K562 (cell line): ENCODE results near the gene CFAP157. TPM values are rescaled to one million over a fixed set of nuclear protein-coding genes. Genes with fewer than 3 reads are reported as not detected.
A peak's percentile ranks its signal among the peaks of the same experiment; 100 is the strongest.

ENCODE experiments used
- ATAC-seq: fragments of 200-7000 bp; cut with Tn5 transposase; 3 replicates; pipeline ENCODE4 v1.9.1; 2020; ENCODE audit warnings: moderate library complexity
- BruUV-seq: library from RNA; stranded (reverse); fragments of 400-500 nt; replicated peaks from 2 replicates; lab custom pipeline; 2021; lab: Mats Ljungman, UMichigan
- CTCF ChIA-PET: fragments of 300-600 bp; formaldehyde crosslinking; extraction: SDS; loops from one replicate; lab custom pipeline; 2021; ENCODE audit warnings: low intra/inter-chr PET ratio; lab: Yijun Ruan, JAX
- POLR2A ChIA-PET: fragments of 300-600, 350-650 bp; sonication (Branson Sonifier 250); formaldehyde crosslinking; extraction: SDS; loops from one replicate; lab custom pipeline; 2021; ENCODE audit warnings: antibody characterized with exemption, inconsistent platforms; lab: Yijun Ruan, JAX
- DNase-seq, 4 experiments: peaks; one replicate each; pipeline versions ENCODE4 v3.0.0 to v3.0.0-alpha.2; 2011 to 2018; ENCODE audit warnings: low spot score in 3 of 4, mixed read lengths in 3 of 4; ENCODE audit errors: extremely low read depth in 1 of 4
- FAIRE-seq: peaks from 2 replicates; lab custom pipeline; 2011; peaks lifted over from hg19 to GRCh38; lab: Jason Lieb, UNC
- H2AFZ ChIP-seq: 2 replicates; pipeline ENCODE4 v1.6.0; 2011; ENCODE audit warnings: low read depth, low read length, control low read depth, inconsistent platforms
- H3K27ac ChIP-seq: fragments of 200-600 bp; 3 replicates; pipeline ENCODE4 v1.8.0; 2011; ENCODE audit warnings: low read depth, mild to moderate bottlenecking, control low read depth, inconsistent platforms, low read length, moderate library complexity, mixed read lengths; ENCODE audit errors: extremely low read depth
- H3K27me3 ChIP-seq, 2 experiments: fragments of 300-600 bp in 1 of 2; 2 replicates in 1 of 2; 3 replicates in 1 of 2; pipeline versions ENCODE4 v1.6.0 to v1.8.0; 2011; ENCODE audit warnings: inconsistent platforms in 2 of 2, low read length in 2 of 2, mild to moderate bottlenecking in 1 of 2, mixed read lengths in 1 of 2, moderate library complexity in 1 of 2; ENCODE audit not compliant: control insufficient read depth in 2 of 2, insufficient read depth in 2 of 2
- H3K36me3 ChIP-seq: fragments of 300-600 bp; 3 replicates; pipeline ENCODE4 v1.8.0; 2011; ENCODE audit warnings: mild to moderate bottlenecking, low read length, inconsistent platforms; ENCODE audit not compliant: control insufficient read depth, insufficient read depth
- H3K4me1 ChIP-seq, 2 experiments: fragments of 200-600 bp in 1 of 2; replicated peaks in 1 of 2; 2 replicates in 1 of 2; 3 replicates in 1 of 2; pipeline versions ENCODE4 v1.5.1 to v1.8.0; 2011; ENCODE audit warnings: inconsistent platforms in 2 of 2, low read length in 2 of 2, mild to moderate bottlenecking in 1 of 2, mixed read lengths in 1 of 2, moderate library complexity in 1 of 2; ENCODE audit not compliant: control insufficient read depth in 2 of 2, insufficient read depth in 2 of 2
- H3K4me2 ChIP-seq: 2 replicates; pipeline ENCODE4 v1.6.1; 2011; ENCODE audit warnings: low read length, control low read depth, inconsistent platforms, mixed read lengths; ENCODE audit not compliant: insufficient read depth
- H3K4me3 ChIP-seq: fragments of 200-600 bp; sonication (generic), shearing (Covaris generic); 2 replicates; pipeline ENCODE4 v1.5.1; 2016; ENCODE audit warnings: control low read depth, inconsistent platforms
- H3K79me2 ChIP-seq: fragments of 200-600 bp; 3 replicates; pipeline ENCODE4 v1.8.0; 2011; ENCODE audit warnings: low read length, inconsistent platforms; ENCODE audit not compliant: control insufficient read depth, insufficient read depth
- H3K9ac ChIP-seq, 2 experiments: 2 replicates each; pipeline versions ENCODE4 v1.6.0 to v1.6.1; 2011; ENCODE audit warnings: low read depth in 2 of 2, low read length in 2 of 2, control low read depth in 1 of 2, inconsistent platforms in 1 of 2, mild to moderate bottlenecking in 1 of 2, mixed read lengths in 1 of 2; ENCODE audit not compliant: insufficient read depth in 1 of 2
- H3K9me1 ChIP-seq: one replicate; pipeline ENCODE4 v1.6.0; 2011; ENCODE audit warnings: inconsistent platforms, mild to moderate bottlenecking, low read length, moderate library complexity; ENCODE audit not compliant: control insufficient read depth, insufficient read depth
- H3K9me3 ChIP-seq: replicated peaks from 2 replicates; pipeline ENCODE4 v1.5.1; 2011; ENCODE audit warnings: low read depth, low read length, inconsistent platforms; ENCODE audit not compliant: control insufficient read depth, insufficient read depth
- H4K20me1 ChIP-seq: replicated peaks from 2 replicates; pipeline ENCODE4 v1.6.1; 2011; ENCODE audit warnings: low read length, inconsistent platforms, mixed read lengths; ENCODE audit not compliant: control insufficient read depth, insufficient read depth
- BRD4 ChIP-seq: fragments of 200-600 bp; sonication (generic); IDR thresholded peaks from 2 replicates; pipeline ENCODE4 v1.6.1; 2017; ENCODE audit warnings: inconsistent platforms
- CSDE1 ChIP-seq, 2 experiments: fragments of 450-650 bp; IDR thresholded peaks; 2 replicates each; pipeline ENCODE4 v1.6.1; 2016; ENCODE audit warnings: mild to moderate bottlenecking in 1 of 2
- FOSL1 ChIP-seq: fragments of 200-800 bp; sonication (Bioruptor generic); conservative IDR thresholded peaks from 2 replicates; pipeline ENCODE4 v1.6.1; 2016; ENCODE audit warnings: missing genetic modification characterization, missing compliant biosample characterization
- NELFE ChIP-seq: IDR thresholded peaks from 2 replicates; pipeline ENCODE4 v1.6.1; 2011; ENCODE audit warnings: mild to moderate bottlenecking; ENCODE audit not compliant: insufficient read depth, insufficient read length
- NFATC3 ChIP-seq: fragments of 450-650 bp; IDR thresholded peaks from 2 replicates; pipeline ENCODE4 v1.6.1; 2017; ENCODE audit warnings: mild to moderate bottlenecking
- PRMT5 ChIP-seq: sonication (generic); formaldehyde crosslinking; IDR thresholded peaks from 2 replicates; pipeline ENCODE4 v1.5.0; 2020; ENCODE audit warnings: missing genetic modification reagents
- SPI1 ChIP-seq: IDR thresholded peaks from 2 replicates; pipeline ENCODE4 v1.6.1; 2011; ENCODE audit warnings: low read depth, low read length, control low read depth, borderline replicate concordance
- ZBTB8A ChIP-seq: fragments of 450-650 bp; IDR thresholded peaks from 2 replicates; pipeline ENCODE4 v1.6.1; 2018; ENCODE audit warnings: mild to moderate bottlenecking, moderate library complexity; ENCODE audit not compliant: partially characterized antibody
- WGBS: fragments of 100-300 bp; shearing (Covaris generic); methylation state at CpG from one replicate; pipeline ENCODE4 v1.1.6; 2016; ENCODE audit warnings: low coverage, mixed read lengths; ENCODE audit not compliant: insufficient coverage; ENCODE audit errors: missing lambda C conversion rate; 5-methylcytosine and 5-hydroxymethylcytosine counted together
- in situ Hi-C: fragments of 300-500 bp; cut with MboI; formaldehyde crosslinking; loops from 4 replicates; pipeline ENCODE4 v1.15.0; 2018; ENCODE audit warnings: inconsistent platforms, mixed read lengths
- intact Hi-C: fragments of 100-400 bp; cut with micrococcal nuclease; formaldehyde crosslinking; loops from 2 replicates; pipeline ENCODE4 v1.14.2; 2022
- polyA plus RNA-seq, 8 experiments: library from polyadenylated mRNA; depleted of rRNA in 4 of 8; stranded (reverse) in 5 of 8; unstranded in 3 of 8; fragments of >200 nt; fragmentation: Nextera tagmentation in 2 of 8; fragmentation: Illumina TruSeq in 1 of 8; extraction: Ambion mirVana in 2 of 8; extraction: Trizol in 1 of 8; gene quantifications; 2 replicates each; pipeline versions ENCODE4 v1.2.1 to v1.2.3, GENCODE V29; 2011 to 2014; ENCODE audit warnings: inconsistent platforms in 1 of 8, missing spikeins in 1 of 8
- total RNA-seq, 7 experiments: library from RNA; depleted of rRNA in 6 of 7; stranded (reverse); fragments of >200 nt in 6 of 7; fragmentation: Illumina TruSeq in 2 of 7; extraction: Trizol in 2 of 7; gene quantifications; 2 replicates each; pipeline versions ENCODE4 v1.2.1 to v1.2.3, GENCODE V29; 2011 to 2021; ENCODE audit warnings: low replicate concordance in 1 of 7
- TF ChIP-seq, protein P1 (sequence below): sonication (generic); formaldehyde crosslinking; IDR thresholded peaks from 2 replicates; pipeline ENCODE4 v1.8.0; 2023; ENCODE audit warnings: mild to moderate bottlenecking, missing genetic modification reagents
- TF ChIP-seq, protein P2 (sequence below): IDR thresholded peaks from 2 replicates; pipeline ENCODE4 v1.6.1; 2016; ENCODE audit warnings: missing genetic modification characterization, missing compliant biosample characterization
- TF ChIP-seq, protein P3 (sequence below), 2 experiments: fragments of 450-650 bp; IDR thresholded peaks; 2 replicates each; pipeline ENCODE4 v1.6.1; 2018; ENCODE audit warnings: mild to moderate bottlenecking in 2 of 2, low read depth in 1 of 2; ENCODE audit not compliant: partially characterized antibody in 2 of 2

The CFAP157 gene
- total and polyA plus RNA-seq, 9 of the 15 experiments (the other 6 are each of a cell fraction or from before 2014, with no cell fraction given): 0.03 TPM; not detected in 8

DNA sequence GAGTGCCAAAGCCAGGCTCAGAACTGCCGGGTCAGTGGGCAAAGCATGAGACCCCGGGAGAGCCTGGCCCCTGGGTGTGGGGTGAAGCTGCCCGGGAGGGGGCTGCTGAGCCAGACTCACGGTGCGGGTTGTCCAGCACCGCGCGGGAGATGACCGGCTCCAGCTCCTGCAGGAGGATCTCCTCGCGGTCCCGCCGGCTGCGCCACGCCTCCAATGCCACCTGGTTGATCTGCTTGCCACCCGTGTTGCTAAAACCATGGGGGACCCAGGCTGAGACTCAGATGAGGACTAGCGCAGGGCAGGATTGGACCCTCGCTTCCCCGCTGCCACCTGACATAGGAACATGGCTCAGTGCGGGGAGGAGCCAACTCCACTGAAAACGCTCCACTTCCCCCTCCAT is 25.7 kb downstream of the CFAP157 start:
- no peak for FAIRE-seq
- ChIA-PET POLR2A (interaction anchor here (0.9 to 1.1 kb wide), 2 partner anchors 17 to 50 kb away, joined by 3 to 4 read pairs; partner anchors contain the start of genes PTRH1 and TTC16), CTCF (no interaction called here)
- Histone ChIP-seq H3K9me1 (no peaks in the 10 kb centered on the region), H2AFZ (no peak overlapping the region), H3K4me2 (no peak overlapping the region), H3K9ac (peak overlapping the region in 1 of 2 experiments; percentile 42; a peak in 1 of 4 replicates), H3K4me1 (peaks cover 7 to 37% of the 10 kb centered on the region in 2 experiments; a peak in 4 of 5 replicates), H3K79me2 (peaks cover 4% of the 10 kb centered on the region; the same call in 2 of the 3 replicates), H3K4me3 (no peak overlapping the region), H4K20me1 (no peaks in the 10 kb centered on the region; the same call in 1 of the 2 replicates), H3K27me3 (no peaks in the 10 kb centered on the region), H3K9me3 (no peaks in the 10 kb centered on the region), H3K27ac (no peak overlapping the region), H3K36me3 (no peaks in the 10 kb centered on the region)
- BruUV-seq: no TSS peak
- WGBS: 81% methylated on average over 10 of the region's 21 CpGs
- no peak for ATAC-seq
- intact Hi-C loops (loop anchor here (10.0 kb wide), 1 partner anchor 302 kb away; no protein-coding TSS in a partner anchor), in situ Hi-C loops (loop anchor here (10.0 kb wide), 1 partner anchor 138 kb away; no protein-coding TSS in a partner anchor)
- DNase-seq: no peak
- TF ChIP-seq CSDE1 (IDR thresholded peaks at IDR 0.05) (no peak), SPI1 (no peak), ZBTB8A (no peak), NFATC3 (no peak), PRMT5 (CRISPR knock-in tag) (no peak), NELFE (no peak), BRD4 (no peak), FOSL1 (tag) (no peak)
- TF ChIP-seq, protein P1, sequence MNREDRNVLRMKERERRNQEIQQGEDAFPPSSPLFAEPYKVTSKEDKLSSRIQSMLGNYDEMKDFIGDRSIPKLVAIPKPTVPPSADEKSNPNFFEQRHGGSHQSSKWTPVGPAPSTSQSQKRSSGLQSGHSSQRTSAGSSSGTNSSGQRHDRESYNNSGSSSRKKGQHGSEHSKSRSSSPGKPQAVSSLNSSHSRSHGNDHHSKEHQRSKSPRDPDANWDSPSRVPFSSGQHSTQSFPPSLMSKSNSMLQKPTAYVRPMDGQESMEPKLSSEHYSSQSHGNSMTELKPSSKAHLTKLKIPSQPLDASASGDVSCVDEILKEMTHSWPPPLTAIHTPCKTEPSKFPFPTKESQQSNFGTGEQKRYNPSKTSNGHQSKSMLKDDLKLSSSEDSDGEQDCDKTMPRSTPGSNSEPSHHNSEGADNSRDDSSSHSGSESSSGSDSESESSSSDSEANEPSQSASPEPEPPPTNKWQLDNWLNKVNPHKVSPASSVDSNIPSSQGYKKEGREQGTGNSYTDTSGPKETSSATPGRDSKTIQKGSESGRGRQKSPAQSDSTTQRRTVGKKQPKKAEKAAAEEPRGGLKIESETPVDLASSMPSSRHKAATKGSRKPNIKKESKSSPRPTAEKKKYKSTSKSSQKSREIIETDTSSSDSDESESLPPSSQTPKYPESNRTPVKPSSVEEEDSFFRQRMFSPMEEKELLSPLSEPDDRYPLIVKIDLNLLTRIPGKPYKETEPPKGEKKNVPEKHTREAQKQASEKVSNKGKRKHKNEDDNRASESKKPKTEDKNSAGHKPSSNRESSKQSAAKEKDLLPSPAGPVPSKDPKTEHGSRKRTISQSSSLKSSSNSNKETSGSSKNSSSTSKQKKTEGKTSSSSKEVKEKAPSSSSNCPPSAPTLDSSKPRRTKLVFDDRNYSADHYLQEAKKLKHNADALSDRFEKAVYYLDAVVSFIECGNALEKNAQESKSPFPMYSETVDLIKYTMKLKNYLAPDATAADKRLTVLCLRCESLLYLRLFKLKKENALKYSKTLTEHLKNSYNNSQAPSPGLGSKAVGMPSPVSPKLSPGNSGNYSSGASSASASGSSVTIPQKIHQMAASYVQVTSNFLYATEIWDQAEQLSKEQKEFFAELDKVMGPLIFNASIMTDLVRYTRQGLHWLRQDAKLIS (CRISPR knock-in tag): no peak
- TF ChIP-seq, protein P2, sequence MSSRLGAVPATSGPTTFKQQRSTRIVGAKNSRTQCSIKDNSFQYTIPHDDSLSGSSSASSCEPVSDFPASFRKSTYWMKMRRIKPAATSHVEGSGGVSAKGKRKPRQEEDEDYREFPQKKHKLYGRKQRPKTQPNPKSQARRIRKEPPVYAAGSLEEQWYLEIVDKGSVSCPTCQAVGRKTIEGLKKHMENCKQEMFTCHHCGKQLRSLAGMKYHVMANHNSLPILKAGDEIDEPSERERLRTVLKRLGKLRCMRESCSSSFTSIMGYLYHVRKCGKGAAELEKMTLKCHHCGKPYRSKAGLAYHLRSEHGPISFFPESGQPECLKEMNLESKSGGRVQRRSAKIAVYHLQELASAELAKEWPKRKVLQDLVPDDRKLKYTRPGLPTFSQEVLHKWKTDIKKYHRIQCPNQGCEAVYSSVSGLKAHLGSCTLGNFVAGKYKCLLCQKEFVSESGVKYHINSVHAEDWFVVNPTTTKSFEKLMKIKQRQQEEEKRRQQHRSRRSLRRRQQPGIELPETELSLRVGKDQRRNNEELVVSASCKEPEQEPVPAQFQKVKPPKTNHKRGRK: no peak
- TF ChIP-seq, protein P3, sequence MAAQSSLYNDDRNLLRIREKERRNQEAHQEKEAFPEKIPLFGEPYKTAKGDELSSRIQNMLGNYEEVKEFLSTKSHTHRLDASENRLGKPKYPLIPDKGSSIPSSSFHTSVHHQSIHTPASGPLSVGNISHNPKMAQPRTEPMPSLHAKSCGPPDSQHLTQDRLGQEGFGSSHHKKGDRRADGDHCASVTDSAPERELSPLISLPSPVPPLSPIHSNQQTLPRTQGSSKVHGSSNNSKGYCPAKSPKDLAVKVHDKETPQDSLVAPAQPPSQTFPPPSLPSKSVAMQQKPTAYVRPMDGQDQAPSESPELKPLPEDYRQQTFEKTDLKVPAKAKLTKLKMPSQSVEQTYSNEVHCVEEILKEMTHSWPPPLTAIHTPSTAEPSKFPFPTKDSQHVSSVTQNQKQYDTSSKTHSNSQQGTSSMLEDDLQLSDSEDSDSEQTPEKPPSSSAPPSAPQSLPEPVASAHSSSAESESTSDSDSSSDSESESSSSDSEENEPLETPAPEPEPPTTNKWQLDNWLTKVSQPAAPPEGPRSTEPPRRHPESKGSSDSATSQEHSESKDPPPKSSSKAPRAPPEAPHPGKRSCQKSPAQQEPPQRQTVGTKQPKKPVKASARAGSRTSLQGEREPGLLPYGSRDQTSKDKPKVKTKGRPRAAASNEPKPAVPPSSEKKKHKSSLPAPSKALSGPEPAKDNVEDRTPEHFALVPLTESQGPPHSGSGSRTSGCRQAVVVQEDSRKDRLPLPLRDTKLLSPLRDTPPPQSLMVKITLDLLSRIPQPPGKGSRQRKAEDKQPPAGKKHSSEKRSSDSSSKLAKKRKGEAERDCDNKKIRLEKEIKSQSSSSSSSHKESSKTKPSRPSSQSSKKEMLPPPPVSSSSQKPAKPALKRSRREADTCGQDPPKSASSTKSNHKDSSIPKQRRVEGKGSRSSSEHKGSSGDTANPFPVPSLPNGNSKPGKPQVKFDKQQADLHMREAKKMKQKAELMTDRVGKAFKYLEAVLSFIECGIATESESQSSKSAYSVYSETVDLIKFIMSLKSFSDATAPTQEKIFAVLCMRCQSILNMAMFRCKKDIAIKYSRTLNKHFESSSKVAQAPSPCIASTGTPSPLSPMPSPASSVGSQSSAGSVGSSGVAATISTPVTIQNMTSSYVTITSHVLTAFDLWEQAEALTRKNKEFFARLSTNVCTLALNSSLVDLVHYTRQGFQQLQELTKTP (IDR thresholded peaks at IDR 0.05; ENCODE audit: low read depth in 1 of 2, partially characterized antibody in 2 of 2): no peak
